GM19035 (cell line): ENCODE data around the gene NEDD4.
"Not testable (repeated sequence)": the region's sequence is repeated elsewhere in the genome, so short reads cannot be mapped to it uniquely, and the experiment has no call there.

Experiments used
- ATAC-seq: cut with Tn5 transposase; IDR thresholded peaks from one replicate; pipeline ENCODE4 v1.9.1; 2021; ENCODE audit not compliant: unreplicated experiment

The NEDD4 gene

DNA sequence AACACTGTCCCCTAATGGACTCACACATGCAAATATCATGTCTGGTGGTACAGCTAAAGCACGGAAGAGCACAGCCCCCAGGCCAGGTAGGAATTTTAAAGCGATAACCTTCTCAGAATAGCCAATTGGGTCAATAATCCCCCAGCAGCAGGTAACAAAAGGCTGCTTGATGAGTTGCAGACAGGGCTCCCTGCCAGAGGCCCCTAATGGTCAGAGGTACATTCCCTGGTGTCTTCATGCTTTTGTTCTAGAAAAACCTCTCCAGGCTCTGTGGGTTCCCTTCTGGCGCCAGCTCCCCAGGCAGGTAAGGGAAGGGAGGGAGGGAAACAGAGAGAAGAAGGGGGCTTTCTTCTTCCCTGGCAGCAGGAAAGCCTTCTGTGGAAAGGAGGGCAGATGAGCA, 207.1 kb downstream of the NEDD4 start:
- ATAC-seq: no peak

DNA sequence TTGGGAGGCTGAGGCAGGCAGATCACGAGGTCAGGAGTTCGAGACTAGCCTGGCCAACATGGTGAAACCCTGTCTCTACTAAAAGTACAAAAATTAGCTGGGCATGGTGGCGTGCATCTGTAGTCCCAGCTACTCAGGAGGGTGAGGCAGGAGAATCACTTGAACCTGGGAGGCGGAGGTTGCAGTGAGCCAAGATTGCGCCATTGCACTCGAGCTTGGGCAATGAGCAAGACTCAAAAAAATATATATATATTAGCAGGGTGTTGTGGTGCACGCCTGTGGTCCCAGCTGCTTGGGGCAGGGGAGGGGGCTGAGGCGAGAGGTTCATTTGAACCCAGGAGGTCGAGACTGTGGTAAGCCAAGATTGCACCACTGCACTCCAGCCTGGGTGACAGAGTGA, 207.8 kb downstream of the NEDD4 start:
- ATAC-seq: not testable (repeated sequence)

DNA sequence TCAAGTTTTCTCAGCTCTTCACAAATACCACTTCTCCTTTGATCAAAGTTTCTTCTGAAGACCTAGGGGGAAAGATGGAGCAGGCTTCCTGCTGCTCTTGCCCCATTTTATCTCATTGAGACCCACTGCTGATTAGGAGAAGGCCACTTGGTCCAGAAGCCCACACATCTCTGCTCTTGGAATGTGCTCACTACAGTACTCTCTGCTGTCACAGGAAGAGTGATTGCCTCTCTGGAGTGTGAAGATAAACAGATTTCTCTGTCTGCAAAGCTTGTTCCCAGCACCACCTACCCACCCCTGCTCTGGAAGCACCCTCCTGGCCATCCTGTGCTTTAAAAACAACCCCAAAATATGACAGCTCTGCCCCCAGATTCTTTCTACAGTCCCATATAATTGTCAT, 209.1 kb downstream of the NEDD4 start:
- no peak for ATAC-seq

GRCh38 chr15:55782901-55783300, 210.5 kb downstream of the NEDD4 start:
- no peak for ATAC-seq

DNA sequence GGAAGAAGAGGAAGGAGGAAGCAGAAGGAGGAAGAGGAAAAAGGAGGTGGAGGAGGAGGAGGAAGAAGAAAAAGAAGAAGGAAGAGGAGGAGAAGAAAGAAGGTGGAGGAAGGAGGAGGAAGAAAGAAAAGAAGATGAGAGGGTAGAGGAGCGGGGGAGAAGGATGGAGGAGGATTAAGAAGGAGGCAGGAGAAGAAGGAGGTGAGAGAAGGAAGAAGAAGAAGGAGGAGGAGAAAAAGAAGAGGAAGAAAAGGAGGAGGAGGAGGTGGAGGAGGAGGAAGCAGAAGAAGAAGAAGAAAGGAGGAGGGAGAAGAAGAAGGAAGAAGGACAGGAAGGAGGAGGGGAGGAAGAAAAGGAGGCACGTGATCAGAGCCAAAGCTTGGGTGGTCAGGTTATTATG, 213.1 kb downstream of the NEDD4 start:
- no peak for ATAC-seq

- ATAC-seq: no peak
These were observed 214.5 kb downstream of the NEDD4 start for GRCh38 chr15:55778932-55779331.
